HG03460 (cell line): Measurements from ENCODE around the gene CLRN2.

Experiments used
- ATAC-seq: cut with Tn5 transposase; IDR thresholded peaks from one replicate; pipeline ENCODE4 v1.9.1; 2021; ENCODE audit not compliant: unreplicated experiment

Gene CLRN2, protein sequence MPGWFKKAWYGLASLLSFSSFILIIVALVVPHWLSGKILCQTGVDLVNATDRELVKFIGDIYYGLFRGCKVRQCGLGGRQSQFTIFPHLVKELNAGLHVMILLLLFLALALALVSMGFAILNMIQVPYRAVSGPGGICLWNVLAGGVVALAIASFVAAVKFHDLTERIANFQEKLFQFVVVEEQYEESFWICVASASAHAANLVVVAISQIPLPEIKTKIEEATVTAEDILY

GRCh38 chr4:17514865-17515264 lies at the start of gene CLRN2:
TSS of gene CLRN2 (plus strand) at chr4:17515165. CDS start at chr4:17515267, 102 bp downstream.
- ATAC-seq: no peak

- ATAC-seq: no peak
These were observed 46.2 kb upstream of the CLRN2 start for GRCh38 chr4:17468619-17469221.

- no peak for ATAC-seq
These were observed 44.9 kb upstream of the CLRN2 start for GRCh38 chr4:17469931-17470674.

- no peak for ATAC-seq
These were observed 39.5 kb upstream of the CLRN2 start for GRCh38 chr4:17475481-17475880.

GRCh38 chr4:17476853-17477252 lies 38.1 kb upstream of the CLRN2 start:
- no peak for ATAC-seq

GRCh38 chr4:17477774-17478472 lies 37.0 kb upstream of the CLRN2 start:
- no peak for ATAC-seq

DNA sequence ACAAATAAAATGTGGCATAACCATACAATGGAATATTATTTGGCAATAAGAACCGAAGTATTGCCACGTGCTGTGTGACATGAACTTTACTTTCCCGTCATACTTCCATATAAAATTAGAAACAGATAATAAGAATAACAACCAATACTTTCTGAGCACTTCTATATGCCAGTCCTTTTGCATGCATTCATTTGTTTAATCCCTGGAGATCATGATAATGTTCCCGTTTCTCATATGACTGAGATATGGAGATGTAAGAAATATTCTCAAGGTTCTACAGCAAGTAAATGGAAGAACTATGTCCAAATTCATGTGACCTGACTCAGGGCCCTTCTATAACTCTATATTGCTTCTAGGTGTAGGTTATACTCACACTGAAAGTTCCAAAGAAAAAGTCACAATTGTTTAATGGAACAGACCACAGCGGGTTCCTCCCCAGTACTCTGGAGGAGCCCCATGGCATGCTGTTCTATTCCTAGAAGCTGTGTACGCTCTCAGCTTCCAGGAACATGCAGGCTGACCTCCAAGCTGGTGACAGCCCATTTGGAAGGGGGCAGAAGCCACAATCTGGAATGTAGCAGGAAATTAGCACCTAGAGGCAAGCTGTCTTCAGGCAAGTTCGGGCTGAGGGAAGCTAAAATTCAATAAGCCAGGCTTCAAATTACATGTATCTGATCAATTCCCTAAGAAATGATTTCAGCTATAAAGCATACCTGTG lies 34.6 kb upstream of the CLRN2 start:
- no peak for ATAC-seq

GRCh38 chr4:17480955-17481354 lies 34.0 kb upstream of the CLRN2 start:
- ATAC-seq: no peak

DNA sequence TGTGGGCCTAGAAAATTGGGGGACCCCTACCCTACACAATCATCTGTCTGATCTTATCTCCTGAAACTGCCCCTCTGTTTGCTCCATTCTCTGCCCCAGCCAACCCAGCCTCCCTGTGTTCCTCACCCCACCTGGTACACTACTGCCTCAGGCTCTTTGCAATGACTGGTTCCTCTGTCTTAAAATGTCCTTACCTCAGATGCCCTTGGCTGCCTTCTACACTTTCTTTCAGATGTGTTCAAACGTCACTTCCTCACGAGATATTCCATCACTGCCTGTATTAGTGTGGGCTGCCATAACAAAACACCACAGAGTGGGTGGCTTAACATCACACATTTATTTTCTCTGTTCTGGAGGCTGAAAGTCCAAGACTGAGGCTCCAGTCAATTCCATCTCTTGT lies 32.2 kb upstream of the CLRN2 start:
- no peak for ATAC-seq

- no peak for ATAC-seq
These were observed 25.8 kb upstream of the CLRN2 start for GRCh38 chr4:17489123-17489522.

DNA sequence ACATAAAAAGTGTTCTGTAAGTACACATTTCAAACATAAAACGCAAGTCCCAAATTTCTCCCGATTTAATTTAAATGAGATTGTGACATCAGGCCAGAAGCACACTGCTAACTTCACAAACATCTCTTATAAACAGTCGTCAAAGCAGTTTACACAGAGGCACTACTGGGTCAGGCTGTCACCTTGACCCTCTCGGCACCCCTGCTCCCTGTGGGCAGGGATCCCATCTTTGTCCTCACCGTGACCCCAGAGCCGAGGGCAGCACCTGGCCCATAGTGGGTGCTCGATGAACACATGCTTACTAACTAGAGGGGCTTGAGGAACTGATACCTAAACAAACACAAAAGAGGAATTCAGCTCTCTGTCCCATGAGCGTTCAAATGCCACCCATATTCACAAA lies 25.2 kb upstream of the CLRN2 start:
- ATAC-seq: no peak

DNA sequence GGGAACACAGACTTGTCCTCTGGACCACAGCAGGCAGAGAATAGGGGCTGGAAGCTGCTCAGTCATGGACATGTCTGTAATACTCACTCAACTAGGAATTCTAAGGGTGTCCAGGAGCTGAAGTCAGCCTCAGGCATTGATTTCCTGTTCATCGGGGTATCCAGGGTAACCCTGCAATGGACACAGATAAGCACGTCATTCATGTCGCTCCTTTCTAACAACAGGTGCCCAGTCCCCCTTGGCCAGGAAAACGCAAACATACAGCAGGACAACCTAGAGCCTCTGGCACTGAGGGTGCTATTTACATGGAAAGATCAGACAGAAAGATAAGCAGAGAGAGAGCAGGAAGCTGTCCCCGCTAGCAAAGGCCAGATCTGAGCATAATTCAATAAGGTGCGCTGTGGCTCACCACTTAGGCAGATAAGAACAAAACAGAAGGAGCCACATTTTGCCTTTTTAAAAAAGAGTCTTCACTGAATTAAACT lies 24.3 kb upstream of the CLRN2 start:
- no peak for ATAC-seq

GRCh38 chr4:17491196-17491595 lies 23.8 kb upstream of the CLRN2 start:
- no peak for ATAC-seq

DNA sequence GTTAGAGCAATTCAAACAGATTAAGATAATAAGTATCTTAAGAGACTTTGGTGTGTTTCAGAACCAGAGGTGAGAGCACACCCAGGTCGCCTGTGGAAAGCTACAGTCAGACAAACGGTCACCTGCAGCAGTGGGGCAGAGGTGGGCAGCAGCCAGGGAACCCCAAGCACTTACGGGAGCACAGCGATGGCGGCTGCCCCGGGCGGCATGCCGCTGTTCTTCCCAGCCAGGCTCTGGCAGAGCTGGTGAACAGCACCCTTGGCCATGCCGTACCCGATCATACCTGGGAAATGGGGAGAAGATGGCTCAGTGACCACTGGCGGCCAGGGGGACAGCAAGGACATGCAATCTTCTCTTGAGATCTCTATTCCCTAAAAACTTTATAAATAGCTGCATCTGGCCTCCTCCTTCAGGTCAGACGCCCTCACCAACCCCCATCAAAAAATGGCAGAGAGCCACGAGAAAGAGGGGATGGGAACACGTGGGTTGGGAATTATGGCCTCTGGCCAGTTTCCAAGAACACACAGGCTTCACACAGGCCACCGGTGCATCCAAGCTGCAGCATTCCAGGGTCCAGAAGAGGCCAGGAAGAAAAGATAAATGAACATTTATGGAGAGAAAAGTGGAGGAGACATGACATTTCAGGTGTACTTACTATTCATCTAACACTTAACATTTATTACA lies 22.8 kb upstream of the CLRN2 start:
- no peak for ATAC-seq

DNA sequence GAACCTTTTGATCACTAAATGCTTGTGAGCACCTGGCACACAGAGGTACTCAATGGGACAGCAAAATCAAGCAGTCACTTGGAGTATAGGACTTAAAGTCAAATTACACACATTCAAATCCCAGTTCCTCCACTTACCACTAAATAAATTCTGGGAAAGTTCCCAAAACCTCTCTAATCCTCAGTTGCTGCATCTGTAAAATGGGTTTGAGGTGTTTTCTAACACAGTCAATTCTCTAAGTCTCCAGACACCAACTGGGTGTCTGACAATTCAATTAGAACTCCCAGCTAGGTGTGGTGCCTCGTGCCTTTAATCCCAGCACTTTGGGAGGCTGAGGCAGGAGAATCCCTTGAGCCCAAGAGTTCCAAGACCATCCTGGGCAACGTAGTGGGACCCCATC lies 22.1 kb upstream of the CLRN2 start:
- ATAC-seq: no peak

DNA sequence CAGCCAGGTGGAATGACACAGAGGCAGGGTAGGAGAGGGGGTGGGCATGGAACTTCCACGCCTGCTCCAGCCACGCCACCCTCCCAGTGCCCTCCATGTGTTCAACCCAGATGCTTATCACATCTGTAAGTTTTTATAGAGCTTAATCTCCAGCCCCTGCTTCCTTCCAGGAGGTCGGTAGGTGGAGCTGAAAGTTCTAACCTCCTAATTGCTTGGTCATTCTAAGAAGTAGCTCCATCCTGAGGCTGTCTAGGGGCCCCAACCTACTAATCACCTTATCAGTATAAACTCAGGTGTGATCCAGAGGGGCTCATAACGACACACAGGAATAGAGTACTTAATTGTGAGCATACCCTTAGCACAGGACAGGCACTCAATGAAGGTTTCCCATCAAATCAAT lies 21.3 kb upstream of the CLRN2 start:
- ATAC-seq: no peak

- ATAC-seq: no peak
These were observed 20.4 kb upstream of the CLRN2 start for GRCh38 chr4:17494258-17495190.

GRCh38 chr4:17497890-17498523 lies 17.0 kb upstream of the CLRN2 start:
- ATAC-seq: no peak

DNA sequence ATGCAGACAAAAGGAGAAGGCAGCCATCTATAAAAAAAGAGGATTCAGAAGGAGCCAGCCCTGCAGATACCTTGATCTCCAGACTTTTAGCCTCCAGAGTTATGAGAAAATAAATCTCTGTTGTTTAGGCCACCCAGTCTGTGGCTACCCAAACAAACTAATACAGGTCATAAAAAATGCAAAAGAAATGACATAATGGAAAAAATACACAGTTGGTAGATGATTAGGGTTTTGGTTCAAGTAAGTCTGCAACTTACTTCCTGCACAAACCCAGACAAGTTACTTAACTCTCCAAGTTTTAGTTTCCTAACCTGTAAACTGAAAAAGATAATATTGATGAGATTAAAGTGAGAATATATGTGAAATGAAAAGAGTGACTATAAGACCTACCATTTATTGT lies 14.4 kb upstream of the CLRN2 start:
- no peak for ATAC-seq
